Measurements from ENCODE around the gene EFCAB14. TPM values are rescaled to one million over a fixed set of nuclear protein-coding genes. Genes with fewer than 3 reads are reported as not detected.
"Not testable (repeated sequence)": the region's sequence is repeated elsewhere in the genome, so short reads cannot be mapped to it uniquely, and the experiment has no call there.

EFCAB14 gene
- total RNA-seq, 4 donors from 2014 or later: 71.5 to 138 (median 106) TPM

DNA sequence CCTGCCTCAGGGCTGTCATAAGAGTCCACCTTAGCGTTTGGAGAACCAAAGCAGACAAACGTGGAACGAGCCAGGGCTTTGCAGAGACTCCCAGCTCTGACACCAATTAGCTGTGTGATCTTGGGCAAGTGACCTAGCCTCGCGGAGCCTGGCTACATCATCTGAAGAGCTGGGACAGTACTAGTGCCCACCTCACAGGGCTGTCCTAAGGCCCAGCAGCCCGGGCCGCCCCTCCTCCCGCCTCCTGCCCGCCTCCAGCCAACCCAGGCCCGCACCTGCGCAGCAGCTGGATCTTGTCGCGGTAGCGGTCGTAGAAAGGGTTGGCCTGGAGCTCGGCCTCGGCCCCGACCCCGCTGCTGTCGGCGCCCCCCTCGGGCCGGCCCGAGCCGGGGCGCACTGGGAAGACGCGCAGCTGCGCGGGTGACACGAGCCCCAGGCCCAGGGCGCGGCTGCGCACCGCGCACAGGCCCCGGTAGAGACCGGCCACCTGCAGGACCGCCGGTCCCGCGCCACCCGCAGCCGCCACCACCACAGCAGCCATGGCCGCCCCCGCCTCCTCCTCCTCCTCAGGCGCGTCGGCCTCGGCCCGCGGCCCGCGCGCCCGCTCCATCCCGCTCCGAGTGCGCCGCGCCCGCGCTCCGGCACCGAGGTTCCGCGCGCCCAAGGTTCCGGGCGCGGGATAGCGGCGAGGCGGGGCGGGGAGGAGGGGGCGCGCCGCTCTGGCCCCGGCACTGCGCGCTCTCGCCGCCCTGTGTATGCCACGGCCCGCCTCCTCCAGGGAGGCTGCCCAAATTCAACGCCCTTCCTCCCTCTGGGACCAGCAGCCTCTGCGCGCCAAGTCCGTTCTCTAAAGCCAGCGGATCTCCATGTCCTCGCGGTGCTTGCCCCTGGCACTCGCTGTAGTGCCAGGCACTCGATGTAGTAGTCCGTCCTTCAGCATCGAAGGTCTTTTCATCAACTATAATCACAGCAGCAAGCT lies 50.8 kb downstream of the EFCAB14 start, which contains the start of gene ATPAF1:
Gene ATPAF1 (minus strand): TSS at position 583 of the 979 bp plus-strand sequence. CDS start 42 bp downstream, at position 541.
- TF ChIP-seq POLR2A (IDR thresholded peaks at IDR 0.05): no peak
- TF ChIP-seq, protein P1, sequence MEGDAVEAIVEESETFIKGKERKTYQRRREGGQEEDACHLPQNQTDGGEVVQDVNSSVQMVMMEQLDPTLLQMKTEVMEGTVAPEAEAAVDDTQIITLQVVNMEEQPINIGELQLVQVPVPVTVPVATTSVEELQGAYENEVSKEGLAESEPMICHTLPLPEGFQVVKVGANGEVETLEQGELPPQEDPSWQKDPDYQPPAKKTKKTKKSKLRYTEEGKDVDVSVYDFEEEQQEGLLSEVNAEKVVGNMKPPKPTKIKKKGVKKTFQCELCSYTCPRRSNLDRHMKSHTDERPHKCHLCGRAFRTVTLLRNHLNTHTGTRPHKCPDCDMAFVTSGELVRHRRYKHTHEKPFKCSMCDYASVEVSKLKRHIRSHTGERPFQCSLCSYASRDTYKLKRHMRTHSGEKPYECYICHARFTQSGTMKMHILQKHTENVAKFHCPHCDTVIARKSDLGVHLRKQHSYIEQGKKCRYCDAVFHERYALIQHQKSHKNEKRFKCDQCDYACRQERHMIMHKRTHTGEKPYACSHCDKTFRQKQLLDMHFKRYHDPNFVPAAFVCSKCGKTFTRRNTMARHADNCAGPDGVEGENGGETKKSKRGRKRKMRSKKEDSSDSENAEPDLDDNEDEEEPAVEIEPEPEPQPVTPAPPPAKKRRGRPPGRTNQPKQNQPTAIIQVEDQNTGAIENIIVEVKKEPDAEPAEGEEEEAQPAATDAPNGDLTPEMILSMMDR (IDR thresholded peaks at IDR 0.05): no peak
- intact Hi-C loops (cut with DNase I; ENCODE audit: low total_unique reads): no loop called here
- 0% methylated on average over 44 to 50 of the region's 96 CpGs for WGBS, 2 donors
- peak within 1 kb of the TSS; percentile 94 for H3K4me3 ChIP-seq (ENCODE audit: low read depth, poor library complexity, severe bottlenecking)
- peak; percentile 23 to 92 for DNase-seq (ENCODE audit: low spot score in 2 of 2)

DNA sequence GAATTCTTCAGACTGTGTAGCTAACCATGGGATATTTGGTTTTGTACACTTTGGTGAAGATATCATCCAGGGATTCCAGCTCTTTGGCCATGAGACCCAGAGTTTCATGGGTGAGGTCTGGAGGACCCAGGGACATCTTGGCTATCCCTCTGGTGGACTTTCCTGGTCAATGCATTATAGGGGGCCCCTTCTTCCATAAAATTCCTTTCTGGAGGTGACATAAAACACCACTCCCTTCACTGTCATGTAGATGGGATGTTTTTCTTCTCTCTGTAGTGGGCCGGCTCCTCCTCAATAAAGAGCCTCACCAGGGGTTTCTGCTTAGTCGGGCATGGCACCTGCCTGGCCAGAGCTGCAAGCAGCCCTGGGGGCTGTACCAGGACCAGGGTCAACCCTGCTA lies 52.9 kb downstream of the EFCAB14 start:
- no peak for TF ChIP-seq POLR2A (IDR thresholded peaks at IDR 0.05)
- TF ChIP-seq, protein P1 (IDR thresholded peaks at IDR 0.05): no peak
- WGBS, 2 donors: 82 to 88% methylated on average over 2 of the region's 2 CpGs
- intact Hi-C loops (cut with DNase I; ENCODE audit: low total_unique reads): no loop called here

DNA sequence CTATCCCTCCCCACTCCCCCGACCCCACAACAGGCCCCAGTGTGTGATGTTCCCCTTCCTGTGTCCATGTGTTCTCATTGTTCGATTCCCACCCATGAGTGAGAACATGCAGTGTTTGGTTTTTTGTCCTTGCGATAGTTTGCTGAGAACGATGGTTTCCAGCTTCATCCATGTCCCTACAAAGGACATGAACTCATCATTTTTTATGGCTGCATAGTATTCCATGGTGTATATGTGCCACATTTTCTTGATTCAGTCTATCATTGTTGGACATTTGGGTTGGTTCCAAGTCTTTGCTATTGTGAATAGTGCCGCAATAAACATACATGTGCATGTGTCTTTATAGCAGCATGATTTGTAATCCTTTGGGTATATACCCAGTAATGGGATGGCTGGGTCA lies 56.0 kb downstream of the EFCAB14 start:
- H3K4me3 ChIP-seq (ENCODE audit: low read depth, poor library complexity, severe bottlenecking); DNase-seq (ENCODE audit: low spot score in 2 of 2); intact Hi-C loops (cut with DNase I; ENCODE audit: low total_unique reads): not testable (repeated sequence)
- 94 to 100% methylated on average over 4 of the region's 5 CpGs for WGBS, 2 donors

More for the DNA sequence above, 52.9 kb downstream of the EFCAB14 start:
- no peak for DNase-seq (ENCODE audit: low spot score in 2 of 2)
- H3K4me3 ChIP-seq (ENCODE audit: low read depth, poor library complexity, severe bottlenecking): no peak overlapping the region

DNA sequence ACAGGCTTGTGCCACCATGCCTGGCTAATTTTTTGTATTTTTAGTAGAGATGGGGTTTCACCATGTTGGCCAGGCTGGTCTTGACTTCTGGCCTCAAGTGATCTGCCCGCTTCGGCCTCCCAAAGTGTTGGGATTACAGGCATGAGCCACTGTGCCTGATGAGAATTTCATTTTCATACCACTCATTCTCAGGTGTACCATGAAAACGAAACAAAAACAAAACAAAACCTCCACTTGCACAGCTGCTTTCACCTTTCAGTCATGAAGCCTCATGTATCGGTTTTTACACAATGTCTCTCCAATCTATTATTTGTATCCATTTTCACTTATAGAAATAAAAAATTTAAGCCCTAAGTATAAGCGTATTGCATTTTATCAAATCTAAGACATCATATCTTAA lies 58.8 kb downstream of the EFCAB14 start:
- DNase-seq (ENCODE audit: low spot score in 2 of 2); H3K4me3 ChIP-seq (ENCODE audit: low read depth, poor library complexity, severe bottlenecking); intact Hi-C loops (cut with DNase I; ENCODE audit: low total_unique reads): not testable (repeated sequence)
- 94 to 95% methylated on average over 5 of the region's 5 CpGs for WGBS, 2 donors

DNA sequence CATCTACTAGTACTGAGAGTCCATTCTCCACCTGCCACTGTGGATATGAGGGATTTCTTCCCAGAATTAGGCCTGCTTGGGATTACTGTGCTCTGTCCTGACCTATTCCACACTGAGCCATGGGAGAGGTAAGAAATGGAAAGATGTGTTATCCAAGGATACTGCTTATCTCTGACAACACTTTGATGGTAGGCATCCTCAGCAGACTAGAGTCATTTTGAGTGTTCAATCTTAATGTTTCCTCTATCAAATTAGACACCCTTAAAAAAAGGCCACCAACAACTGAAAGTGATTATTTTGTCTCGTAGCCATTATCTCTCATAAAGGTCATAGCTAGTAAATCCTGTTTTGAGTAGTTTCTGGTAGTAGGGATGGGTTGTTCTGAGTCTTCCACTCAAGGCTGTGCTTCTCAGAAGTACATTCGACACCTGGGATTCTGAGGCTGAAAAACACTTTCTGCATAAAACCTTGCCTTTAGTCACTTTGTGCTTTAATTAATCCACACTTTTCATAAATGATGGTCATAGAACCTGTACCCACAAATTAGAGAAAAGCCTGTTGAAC lies 59.5 kb downstream of the EFCAB14 start:
- no peak for DNase-seq (ENCODE audit: low spot score in 2 of 2)
- intact Hi-C loops (cut with DNase I; ENCODE audit: low total_unique reads): no loop called here
- 70 to 89% methylated on average over 2 of the region's 2 CpGs for WGBS, 2 donors
- no peak for TF ChIP-seq POLR2A (IDR thresholded peaks at IDR 0.05)
- TF ChIP-seq, protein P1 (IDR thresholded peaks at IDR 0.05): no peak
- H3K4me3 ChIP-seq (ENCODE audit: low read depth, poor library complexity, severe bottlenecking): no peak overlapping the region

DNA sequence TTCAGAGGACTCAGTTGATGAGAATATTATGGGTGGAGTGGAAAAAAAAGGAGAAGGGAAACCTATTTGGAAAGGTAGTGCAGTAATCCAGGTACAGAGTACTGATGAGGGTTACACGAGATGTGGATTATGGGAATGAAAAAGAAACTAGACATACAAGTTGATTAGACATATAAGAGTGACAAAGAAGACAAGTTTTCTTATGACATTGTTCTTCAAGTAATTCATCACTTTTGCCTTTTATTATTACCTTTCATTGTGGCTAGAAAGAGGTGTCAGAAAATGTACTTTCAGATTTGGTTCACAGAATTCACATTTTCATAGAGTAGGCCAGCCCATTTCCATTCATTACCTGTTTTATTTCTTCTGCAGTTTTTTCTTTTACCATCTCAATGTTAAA lies 61.1 kb downstream of the EFCAB14 start:
- intact Hi-C loops (cut with DNase I; ENCODE audit: low total_unique reads): no loop called here

More for the DNA sequence above, 61.1 kb downstream of the EFCAB14 start:
- TF ChIP-seq, protein P1 (IDR thresholded peaks at IDR 0.05): no peak
- TF ChIP-seq POLR2A (IDR thresholded peaks at IDR 0.05): no peak
- DNase-seq (ENCODE audit: low spot score in 2 of 2): no peak
- WGBS, 2 donors: 94 to 95% methylated on average over 1 of the region's 1 CpG
- no peak overlapping the region for H3K4me3 ChIP-seq (ENCODE audit: low read depth, poor library complexity, severe bottlenecking)
